Measurements from ENCODE around the gene C2CD4C.
"Not testable (repeated sequence)": the region's sequence is repeated elsewhere in the genome, so short reads cannot be mapped to it uniquely, and the experiment has no call there.

Gene C2CD4C, protein sequence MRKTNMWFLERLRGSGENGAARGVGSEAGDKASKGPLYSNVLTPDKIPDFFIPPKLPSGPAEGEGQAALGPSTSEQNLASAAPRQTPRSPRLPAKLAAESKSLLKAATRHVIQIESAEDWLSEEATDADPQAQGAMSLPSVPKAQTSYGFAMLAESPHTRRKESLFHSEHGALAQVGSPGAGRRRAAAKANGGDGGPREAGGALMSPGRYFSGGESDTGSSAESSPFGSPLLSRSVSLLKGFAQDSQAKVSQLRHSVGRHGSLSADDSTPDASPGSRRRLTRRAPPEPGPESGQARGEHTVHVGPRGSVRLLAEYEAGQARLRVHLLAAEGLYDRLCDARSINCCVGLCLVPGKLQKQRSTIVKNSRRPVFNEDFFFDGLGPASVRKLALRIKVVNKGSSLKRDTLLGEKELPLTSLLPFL

DNA sequence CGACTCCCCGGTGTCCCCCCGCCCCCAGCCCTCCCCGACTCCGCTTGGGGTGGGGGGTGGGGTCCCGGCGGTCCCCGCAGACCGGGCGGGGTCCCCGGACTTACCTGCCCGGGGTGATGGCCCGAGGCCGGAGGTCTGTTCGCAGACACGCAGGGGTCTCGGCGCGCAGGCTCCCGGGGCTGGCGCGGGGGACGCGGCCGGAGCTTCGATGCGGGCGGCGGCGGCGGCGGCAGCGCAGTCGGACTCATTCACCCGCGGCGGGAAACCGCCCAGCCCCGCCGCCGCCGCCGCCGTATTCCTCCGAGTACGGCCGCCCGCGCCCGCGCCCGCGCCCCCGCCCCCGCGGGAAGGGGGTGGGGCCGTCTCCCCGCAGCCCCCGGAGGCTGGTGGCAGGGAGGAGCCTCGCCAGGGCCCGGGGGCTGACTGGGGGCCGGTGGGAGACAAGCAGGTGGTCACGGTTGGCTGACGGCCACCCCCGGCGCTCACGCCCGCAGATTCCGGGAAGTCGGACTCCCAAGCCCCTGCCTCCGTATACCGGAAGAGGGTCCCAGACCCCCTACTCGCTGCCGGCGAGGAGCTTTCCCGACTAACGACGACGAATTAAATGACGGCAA is at the start of gene C2CD4C:
Gene C2CD4C, minus strand, starts transcription at position 246 of the 614 bp plus-strand sequence. CDS start 786 bp downstream, outside the sequence.
- DNase-seq: no peak

DNA sequence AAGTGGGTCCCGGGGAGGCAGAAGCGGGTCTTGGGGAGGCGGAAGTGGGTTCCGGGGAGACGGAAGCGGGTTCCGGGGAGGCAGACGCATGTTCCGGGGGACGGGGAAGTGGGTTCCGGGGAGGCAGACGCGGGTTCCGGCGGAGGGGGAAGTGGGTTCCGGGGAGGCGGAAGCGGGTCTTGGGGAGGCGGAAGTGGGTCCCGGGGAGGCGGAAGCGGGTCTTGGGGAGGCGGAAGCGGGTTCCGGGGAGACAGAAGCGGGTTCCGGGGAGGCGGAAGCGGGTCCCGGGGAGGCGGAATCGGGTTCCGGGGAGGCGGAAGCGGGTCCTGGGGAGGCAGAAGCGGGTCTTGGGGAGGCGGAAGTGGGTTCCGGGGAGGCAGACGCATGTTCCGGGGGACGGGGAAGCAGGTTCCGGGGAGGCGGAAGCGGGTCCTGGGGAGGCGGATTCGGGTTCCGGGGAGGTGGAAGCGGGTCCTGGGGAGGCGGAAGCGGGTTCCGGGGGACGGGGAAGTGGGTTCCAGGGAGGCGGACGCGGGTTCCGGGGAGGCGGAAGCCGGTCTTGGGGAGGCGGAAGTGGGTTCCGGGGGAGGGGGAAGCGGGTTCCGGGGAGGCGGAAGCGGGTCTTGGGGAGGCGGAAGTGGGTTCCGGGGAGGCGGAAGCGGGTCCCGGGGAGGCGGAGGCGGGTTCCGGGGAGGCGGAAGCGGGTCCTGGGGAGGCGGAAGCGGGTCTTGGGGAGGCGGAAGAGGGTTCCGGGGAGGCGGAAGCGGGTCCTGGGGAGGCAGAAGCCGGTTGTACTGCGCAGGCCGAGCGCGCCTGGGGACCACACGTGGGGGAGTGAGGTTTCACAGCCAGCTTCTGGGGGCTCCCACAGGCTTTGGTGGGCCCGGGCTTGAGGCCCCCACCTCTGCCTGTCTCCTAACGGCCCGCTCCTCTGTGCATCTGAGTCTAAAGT is 49.4 kb upstream of the C2CD4C start:
- no peak for DNase-seq

DNA sequence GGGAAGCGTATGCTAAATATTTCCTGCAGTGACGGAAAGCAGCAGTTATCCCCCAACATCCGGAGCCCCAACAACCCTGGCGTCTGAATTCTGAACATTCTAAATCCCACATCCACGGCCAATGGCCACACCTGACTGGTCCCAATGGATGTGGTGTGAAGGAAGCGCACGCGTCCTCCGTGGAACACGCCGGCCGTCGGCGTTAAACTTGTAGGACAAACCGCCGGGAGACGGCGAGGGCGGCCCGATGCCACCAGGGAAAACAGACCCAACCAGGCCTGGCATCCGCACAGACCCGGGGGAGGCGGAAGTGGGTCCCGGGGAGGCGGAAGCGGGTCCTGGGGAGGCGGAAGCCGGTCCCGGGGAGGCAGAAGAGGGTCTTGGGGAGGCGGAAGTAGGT is 48.7 kb upstream of the C2CD4C start:
- no peak for DNase-seq

DNA sequence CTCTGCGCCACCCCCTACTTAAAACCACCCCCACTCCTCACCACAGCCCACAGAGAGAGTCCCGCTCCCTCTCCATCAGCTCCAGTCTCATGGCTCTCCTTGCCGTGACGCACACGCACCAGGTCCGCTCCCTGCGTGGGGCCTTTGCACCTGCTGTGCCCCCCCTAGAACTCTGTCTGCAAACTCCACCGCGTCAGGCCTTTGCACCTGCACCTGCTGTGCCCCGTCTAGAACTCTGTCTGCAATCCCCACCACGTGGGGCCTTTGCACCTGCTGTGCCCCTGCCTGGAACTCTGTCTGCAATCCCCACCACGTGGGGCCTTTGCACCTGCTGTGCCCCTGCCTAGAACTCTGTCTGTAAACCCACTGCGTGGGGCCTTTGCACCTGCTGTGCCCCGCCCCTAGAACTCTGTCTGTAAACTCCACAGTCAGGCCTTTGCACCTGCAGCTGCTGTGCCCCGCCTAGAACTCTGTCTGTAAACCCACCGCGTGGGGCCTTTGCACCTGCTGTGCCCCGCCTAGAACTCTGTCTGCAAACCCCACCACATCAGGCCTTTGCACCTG is 47.7 kb upstream of the C2CD4C start:
- no peak for DNase-seq

DNA sequence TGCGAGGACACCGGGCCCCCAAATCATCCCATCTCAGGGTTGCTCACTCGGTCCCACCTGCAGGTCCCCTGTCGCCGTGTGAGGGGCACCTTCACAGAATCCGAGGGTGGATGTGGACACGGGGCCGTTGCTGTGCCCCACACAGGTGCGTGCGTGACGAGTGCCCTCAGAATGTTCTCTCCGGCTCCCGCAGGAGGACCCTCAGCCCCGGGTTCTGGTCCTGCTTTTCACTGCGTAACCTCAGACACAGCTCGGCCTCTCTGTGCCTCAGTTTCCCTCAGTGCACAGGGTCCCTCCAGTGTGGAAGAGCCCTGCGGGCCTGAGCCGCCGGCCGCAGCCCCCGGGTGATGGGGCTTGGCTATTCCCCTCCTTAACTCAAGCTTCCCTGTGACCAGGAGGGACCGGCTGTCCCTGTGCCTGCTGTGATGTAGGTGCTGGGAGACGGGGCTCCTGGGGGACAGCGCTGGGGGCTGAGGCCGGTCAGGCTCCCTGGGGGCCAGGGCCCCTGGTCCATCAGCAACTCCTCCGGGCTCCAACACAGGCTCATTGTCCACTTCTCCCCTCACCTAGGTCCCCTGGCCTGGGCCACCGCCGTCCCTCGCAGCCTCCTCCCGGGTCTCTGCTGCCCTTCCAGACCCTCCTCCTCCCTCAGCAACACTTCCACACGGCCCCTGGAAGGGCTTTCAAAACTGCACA is 47.1 kb upstream of the C2CD4C start:
- DNase-seq: no peak

DNA sequence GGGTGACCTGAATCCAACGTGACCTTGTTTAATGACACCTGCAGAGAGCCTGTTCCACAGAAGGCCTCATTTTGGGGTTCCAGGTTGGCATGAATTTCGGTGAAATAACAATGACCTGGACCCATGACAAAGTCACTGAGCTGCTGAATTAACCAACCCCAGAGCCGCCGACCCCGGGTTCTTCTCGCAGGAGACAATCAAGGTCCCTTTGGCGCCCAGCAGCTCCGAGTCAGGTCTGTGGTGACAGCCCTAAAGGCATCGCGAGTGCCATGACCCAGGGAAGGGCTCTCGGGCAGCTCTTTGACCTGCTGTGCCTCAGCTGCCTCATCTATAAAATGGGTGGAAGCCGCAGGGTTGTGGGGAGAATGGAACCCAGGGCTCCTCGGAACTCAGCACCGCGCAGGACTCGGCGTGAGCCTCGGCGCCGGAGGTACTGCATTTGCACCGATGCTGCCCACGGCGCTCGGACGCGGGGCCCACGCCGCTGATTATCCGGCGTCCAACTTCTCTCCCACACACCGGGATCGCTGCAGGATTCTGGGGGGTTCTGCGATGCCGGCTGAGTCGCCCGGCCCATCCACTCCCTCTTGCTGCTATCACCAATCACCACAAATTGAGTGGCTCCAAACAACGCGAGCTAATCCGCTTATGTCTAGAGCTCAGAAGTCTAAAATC is 46.2 kb upstream of the C2CD4C start:
- no peak for DNase-seq

DNA sequence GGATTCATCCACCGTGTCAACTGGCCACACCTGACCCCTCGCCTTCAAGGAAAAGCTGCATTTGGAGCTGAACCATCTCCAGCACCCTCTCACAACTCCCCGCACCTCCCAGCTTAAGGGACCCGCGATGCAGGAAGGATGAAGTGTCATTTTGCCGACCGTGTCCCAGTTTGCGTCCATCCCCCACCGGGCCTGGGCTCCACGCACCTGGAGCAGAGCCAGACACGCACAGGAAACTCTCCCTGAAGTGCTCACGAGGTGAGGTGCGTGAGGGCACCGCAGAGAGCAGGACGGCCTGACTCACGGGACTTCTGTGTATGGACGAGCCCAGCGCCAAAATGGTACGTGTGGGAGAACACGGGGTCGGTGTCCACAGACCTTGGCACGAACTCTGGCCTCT is 44.7 kb upstream of the C2CD4C start:
- no peak for DNase-seq

DNA sequence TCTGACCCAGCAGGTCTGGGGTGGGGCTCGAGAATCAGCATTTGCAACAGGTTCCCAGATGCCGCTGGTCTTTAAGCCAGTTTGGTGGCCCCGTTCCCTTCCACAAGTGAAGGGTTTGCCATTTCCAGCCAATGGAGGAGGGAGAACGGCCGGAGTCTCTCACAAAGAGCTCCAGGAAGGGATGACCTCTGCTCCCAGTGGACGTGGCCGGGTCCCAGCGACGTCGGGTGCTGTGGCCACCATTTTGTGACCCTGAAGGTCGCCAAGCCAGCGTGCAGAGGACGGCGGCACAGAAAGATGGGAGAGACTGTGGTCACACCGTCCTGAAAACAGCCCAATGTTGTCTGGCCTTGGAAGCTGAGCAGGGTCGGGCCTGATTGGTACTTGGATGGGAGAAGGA is 43.9 kb upstream of the C2CD4C start:
- no peak for DNase-seq

DNA sequence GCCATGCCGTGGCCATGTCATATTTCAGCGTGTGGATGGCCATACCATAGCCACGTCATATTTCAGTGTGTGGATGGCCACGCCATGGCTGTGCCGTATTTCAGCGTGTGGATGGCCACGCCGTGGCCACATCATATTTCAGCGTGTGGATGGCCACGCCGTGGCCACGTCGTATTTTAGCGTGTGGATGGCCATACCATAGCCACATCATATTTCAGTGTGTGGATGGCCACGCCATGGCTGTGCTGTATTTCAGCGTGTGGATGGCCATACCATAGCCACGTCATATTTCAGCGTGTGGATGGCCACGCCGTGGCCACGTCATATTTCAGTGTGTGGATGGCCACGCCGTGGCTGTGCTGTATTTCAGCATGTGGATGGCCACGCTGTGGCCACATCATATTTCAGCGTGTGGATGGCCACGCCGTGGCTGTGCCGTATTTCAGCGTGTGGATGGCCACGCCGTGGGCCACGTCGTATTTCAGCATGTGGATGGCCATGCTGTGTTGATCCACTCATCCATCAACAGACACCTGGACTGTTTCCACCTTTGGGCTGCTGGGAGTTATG is 42.0 kb upstream of the C2CD4C start:
- not testable (repeated sequence) for DNase-seq

DNA sequence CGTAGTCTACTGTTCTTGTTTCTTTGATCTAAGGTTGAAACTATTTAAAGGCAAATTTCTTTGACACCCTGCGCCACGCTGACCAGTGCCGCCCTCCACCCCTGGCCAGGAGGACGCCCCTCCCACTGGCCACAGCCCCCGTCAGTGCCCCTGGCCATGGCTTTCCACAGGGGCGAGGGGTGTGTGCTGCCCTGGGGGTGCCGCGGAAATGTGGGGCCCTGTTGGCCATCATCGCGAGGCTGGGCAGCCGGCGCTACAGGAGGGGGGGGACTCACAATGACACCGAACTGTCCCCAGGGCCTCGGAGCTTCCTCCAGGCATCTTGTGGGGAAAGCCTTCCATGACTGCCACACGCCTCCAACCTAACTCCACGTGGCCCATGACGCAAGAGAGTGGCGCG is 41.0 kb upstream of the C2CD4C start:
- no peak for DNase-seq

DNA sequence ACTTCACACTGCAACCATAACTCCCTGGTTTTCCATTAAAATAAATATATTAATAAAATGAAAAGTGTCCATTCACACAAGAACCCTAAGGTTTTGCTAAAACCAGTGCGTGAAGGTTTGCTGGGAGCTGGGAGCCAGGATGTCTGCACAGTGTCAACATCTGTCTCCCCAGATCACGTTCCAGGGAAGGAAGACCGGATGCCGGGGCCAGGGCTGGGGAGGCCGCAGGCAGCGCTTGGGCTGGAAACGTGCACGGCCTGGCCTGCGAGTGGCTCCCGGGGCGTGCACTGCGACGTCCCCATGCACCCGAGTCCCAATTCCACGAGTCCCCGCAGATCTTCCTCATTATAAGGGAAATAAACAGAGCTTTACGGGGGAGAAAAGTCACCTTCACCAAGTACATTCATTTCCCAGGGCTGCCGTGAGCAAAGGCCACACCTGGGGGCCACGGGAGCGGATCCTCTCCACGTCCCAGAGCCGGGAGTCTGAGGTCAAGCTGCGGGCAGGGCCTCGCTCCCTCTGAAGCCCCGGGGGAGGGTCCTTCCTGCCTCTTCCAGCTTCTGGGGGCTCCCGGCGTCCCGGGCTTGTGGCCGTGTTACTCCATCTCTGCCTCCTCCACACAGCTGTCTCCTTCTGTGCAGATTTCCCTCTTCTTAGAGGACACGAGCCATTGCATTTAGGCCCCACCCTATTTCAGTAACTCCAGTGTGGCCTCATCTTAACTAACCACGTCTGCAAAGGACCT is 39.0 kb upstream of the C2CD4C start:
- DNase-seq: no peak

DNA sequence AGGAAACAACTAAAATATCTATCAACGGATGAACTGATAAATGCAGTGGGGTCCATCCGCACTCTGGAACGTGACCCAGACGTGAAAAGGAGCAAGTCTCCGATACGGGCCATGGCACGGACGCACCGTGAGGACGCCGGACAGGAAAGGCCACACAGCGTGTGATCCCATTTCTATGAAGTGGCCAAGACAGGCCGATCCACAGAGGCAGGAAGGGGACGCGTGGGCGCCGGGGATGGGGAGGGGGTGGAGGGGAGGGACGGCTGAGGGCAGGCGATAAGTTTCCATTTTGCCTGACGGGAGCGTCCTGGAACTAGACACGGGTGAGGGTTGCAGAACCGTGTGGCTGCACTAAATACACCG is 38.1 kb upstream of the C2CD4C start:
- no peak for DNase-seq

DNA sequence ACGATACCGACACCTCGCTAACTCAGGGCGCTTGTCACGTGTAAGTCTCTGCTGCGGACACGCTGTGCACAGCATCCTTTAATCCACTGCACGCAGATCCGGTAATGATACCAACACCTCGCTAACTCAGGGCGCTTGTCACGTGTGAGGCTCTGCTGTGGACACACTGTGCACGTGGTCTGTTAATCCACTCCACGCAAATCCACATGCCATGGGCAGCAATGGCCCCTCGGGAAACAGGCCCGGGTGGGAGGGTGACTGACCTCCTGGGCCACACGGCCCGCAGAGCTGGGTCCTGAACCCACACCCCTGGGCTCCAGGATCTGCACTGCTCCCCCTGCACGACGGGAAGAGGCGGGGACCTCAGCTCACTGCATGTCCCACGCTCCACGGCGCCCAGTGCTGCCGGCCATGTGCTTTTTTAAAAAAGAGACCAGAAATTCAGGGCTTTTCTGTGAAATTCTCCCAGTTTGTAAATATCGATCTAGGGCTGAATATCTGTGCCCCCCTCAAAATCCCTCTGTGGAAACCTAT is 35.8 kb upstream of the C2CD4C start:
- no peak for DNase-seq

DNA sequence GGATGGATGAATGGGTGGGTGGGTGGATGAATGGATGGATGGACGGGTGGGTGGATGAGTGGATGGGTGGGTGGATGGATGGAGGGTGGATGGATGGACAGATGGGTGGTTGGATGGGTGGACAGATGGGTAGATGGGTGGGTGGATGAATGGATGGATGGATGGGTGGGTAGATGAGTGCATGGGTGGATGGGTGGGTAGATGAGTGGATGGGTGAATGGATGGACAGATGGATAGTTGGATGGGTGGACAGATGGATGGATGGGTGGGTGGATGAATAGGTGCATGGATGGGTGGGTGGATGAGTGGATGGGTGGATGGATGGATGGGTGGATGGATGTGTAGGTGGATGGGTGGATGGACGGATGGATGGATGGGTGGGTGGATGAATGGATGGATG is 34.1 kb upstream of the C2CD4C start:
- DNase-seq: no peak

DNA sequence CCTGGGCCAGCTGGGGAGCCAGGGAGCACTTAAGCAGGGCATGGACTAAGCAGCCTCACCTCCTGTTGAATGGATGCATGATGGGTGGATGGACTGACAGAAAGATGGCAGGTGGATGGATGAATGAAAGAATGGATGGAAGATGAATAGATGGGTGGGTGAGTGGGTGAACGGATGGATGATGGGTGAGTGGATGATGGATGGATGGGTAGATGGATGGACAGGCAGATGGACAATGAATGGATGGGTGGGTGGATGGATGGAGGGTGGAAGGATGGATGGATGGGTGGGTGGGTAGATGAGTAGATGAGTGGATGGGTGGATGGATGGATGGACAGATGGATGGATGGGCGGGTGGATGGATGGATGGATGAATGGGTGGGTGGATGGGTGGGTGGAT is 33.1 kb upstream of the C2CD4C start:
- DNase-seq: no peak

DNA sequence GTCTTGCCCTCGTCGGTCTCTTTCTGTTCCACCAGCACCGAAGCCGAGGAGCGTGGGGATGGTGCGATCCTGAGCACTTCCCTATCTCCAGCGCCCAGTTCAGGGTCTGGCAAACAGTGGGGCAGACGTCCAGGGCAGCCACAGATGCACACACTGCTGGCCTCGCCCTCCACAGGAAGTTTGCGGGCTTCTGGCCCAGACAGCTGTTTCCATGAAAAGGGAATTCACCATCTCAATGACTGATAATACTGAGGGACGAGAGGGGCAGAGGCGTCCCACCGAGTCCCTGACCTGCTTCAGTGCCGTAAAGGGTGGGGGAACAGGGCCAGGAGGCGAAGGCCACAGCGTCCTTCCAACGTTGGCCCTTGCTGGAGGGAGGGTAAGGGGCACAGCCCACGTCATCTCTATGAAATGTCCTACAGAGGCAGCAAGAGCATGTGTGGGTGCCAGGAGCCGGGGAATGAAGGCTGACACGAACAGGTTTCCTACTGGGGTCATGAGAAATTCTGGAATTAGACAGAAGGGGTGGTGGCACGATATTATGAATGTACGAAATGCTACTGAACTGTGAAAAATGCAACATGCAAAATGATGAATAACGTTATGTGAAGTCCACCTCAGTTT is 32.4 kb upstream of the C2CD4C start:
- DNase-seq: no peak

DNA sequence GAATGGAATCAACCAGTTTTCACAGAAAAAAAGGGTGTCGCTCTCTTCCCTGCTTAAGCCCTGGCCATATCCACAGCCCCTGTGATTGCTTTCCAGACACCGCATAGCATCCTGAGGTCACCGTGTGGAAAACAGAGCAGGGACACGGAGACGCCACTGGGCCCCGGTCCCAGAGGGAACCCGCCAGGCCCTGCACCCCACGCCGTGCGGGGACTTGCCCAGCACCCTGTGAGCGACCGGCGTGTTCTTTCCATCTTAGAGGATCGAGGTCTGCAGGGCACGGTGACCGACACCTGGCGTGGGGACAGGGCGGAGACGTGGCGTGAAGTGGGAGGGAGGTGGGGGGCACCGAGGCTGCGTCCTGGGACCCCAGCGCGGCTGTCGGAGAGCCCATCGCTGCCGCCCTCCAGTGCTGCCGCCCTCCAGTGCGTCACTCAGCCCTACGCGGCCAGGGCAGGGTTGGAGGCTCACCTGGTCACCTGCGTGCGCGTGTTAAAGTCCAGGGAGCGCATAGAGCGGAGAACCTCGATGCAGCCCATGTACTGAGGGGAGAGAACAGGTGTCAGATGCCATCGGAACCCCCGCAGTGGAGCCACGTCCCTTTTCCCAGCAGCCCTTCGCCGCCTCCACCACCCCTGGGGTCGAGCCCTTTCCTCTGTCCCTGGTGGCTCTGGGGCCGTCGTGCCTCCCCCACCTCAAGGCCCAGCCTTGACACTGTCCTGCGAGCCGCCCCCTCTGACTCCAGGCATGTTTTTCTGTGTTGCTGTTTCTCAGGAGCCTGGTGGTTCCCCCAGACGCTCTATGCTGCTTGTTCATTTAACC is 31.7 kb upstream of the C2CD4C start:
- DNase-seq: no peak

DNA sequence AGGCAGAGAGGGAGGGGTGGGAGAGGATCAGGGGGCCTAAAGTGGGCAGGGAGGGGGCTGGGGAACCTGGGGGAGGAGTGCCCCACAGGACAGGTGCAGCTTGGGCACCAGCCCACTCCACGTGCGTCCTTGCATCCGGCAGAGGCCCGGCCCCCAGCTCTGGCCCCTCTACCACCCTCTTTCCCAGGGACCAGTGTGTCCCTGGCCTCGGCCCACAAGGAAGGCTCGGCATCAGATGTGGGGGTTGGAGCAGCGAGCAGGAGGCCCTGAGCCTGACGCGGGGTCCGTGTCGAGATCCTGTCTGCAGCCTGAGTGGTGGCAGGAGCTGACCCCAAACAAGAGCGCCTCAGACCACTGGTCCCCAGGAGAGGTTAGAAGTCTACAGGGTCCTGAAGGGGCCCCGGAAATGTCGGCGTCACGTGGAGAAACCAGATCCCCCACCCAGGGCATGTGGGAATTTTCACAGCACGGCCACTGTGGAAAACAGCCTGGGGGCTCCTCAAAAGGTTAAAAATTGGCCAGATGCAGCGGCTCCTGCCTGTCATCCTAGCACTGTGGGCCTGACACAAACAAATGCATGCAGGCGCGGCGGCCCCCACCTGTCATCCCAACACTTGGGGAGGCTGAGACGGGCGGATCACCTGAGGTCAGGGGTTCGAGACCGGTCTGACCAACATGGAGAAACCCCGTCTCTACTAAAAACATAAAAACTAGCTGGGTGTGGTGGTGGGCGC is 30.4 kb upstream of the C2CD4C start:
- no peak for DNase-seq
